GM12874 (cell line): Measurements from ENCODE around the gene HERPUD1.

ENCODE experiments used
- CTCF ChIP-seq: IDR thresholded peaks from 2 replicates; pipeline ENCODE4 v1.5.1; 2011; ENCODE audit warnings: low read depth, mild to moderate bottlenecking, control low read depth, low read length, moderate library complexity; ENCODE audit not compliant: insufficient read depth

Gene HERPUD1

GRCh38 chr16:56984639-56985038 is 52.7 kb downstream of the HERPUD1 start:
- TF ChIP-seq CTCF: no peak

- no peak for TF ChIP-seq CTCF
Observed at GRCh38 chr16:56985288-56985961, 53.5 kb downstream of the HERPUD1 start.

GRCh38 chr16:56985962-56986360 is 54.0 kb downstream of the HERPUD1 start:
- TF ChIP-seq CTCF: no peak

GRCh38 chr16:56986361-56986760 is 54.4 kb downstream of the HERPUD1 start:
- TF ChIP-seq CTCF: no peak

- no peak for TF ChIP-seq CTCF
Observed at GRCh38 chr16:56987692-56988091, 55.8 kb downstream of the HERPUD1 start.

GRCh38 chr16:56988161-56988947 is 56.4 kb downstream of the HERPUD1 start:
- no peak for TF ChIP-seq CTCF

- no peak for TF ChIP-seq CTCF
Observed at GRCh38 chr16:56988948-56989945, 57.3 kb downstream of the HERPUD1 start, which contains the start of gene NLRC5. Gene NLRC5, plus strand, starts transcription at chr16:56989557. Its CDS starts 31,156 bp downstream, at chr16:57020713.
